H7 (cell line): ENCODE measurements around the gene USP32. TPM values are rescaled to one million over a fixed set of nuclear protein-coding genes. Genes with fewer than 3 reads are reported as not detected.
"Not testable (repeated sequence)": the region's sequence is repeated elsewhere in the genome, so short reads cannot be mapped to it uniquely, and the experiment has no call there.

Experiments
- DNase-seq: peaks from one replicate; pipeline ENCODE4 v3.0.0; 2012
- H3K27me3 ChIP-seq: 2 replicates; pipeline ENCODE4 v1.6.0; 2011; ENCODE audit warnings: mild to moderate bottlenecking, low read length; ENCODE audit not compliant: control insufficient read depth, insufficient read depth
- H3K36me3 ChIP-seq: replicated peaks from 2 replicates; pipeline ENCODE4 v1.5.1; 2011; ENCODE audit warnings: low read length; ENCODE audit not compliant: control insufficient read depth, insufficient read depth
- H3K4me3 ChIP-seq: 2 replicates; pipeline ENCODE4 v1.5.1; 2011; ENCODE audit warnings: low read depth, mild to moderate bottlenecking, control low read depth, low read length, moderate library complexity; ENCODE audit not compliant: insufficient read depth
- total RNA-seq: library from RNA; depleted of rRNA; stranded (reverse); fragments of >200 nt; shearing (Covaris generic); gene quantifications from 2 replicates; pipeline ENCODE4 v1.2.3, GENCODE V29; 2014

USP32 gene
- total RNA-seq, 1 experiment from 2014 or later: 60.2 TPM

- no peak for DNase-seq
- Histone ChIP-seq H3K36me3 (0 out of 2 replicates have a peak, but pooled peaks cover 1% of the 10 kb centered on the region), H3K4me3 (no peak overlapping the region), H3K27me3 (no peaks in the 10 kb centered on the region)
These were observed 66.0 kb downstream of the USP32 start for GRCh38 chr17:60325730-60326524.

GRCh38 chr17:60323754-60324153 is 68.2 kb downstream of the USP32 start:
- H3K36me3 ChIP-seq: 0 out of 2 replicates have a peak, but pooled peaks cover 1% of the 10 kb centered on the region
- no peak for DNase-seq
- no peaks in the 10 kb centered on the region for H3K27me3 ChIP-seq
- H3K4me3 ChIP-seq: no peak overlapping the region

GRCh38 chr17:60322056-60322387 is 69.9 kb downstream of the USP32 start:
- Histone ChIP-seq H3K27me3 (no peaks in the 10 kb centered on the region), H3K36me3 (no peaks in the 10 kb centered on the region), H3K4me3 (no peak overlapping the region)
- no peak for DNase-seq

- Histone ChIP-seq H3K4me3 (no peak overlapping the region), H3K36me3 (no peaks in the 10 kb centered on the region), H3K27me3 (no peaks in the 10 kb centered on the region)
- DNase-seq: no peak
These were observed 70.4 kb downstream of the USP32 start for GRCh38 chr17:60321336-60322055.

GRCh38 chr17:60318830-60319229 is 73.1 kb downstream of the USP32 start:
- H3K4me3 ChIP-seq: no peak overlapping the region
- H3K27me3 ChIP-seq: no peaks in the 10 kb centered on the region
- H3K36me3 ChIP-seq: no peaks in the 10 kb centered on the region
- DNase-seq: no peak

- H3K27me3 ChIP-seq: no peaks in the 10 kb centered on the region
- no peaks in the 10 kb centered on the region for H3K36me3 ChIP-seq
- H3K4me3 ChIP-seq: no peak overlapping the region
- no peak for DNase-seq
These were observed 73.6 kb downstream of the USP32 start for GRCh38 chr17:60318326-60318725.

GRCh38 chr17:60315650-60316049 is 76.3 kb downstream of the USP32 start:
- H3K36me3 ChIP-seq: no peaks in the 10 kb centered on the region
- H3K27me3 ChIP-seq: no peaks in the 10 kb centered on the region
- no peak overlapping the region for H3K4me3 ChIP-seq
- DNase-seq: no peak

GRCh38 chr17:60314900-60315299 is 77.0 kb downstream of the USP32 start:
- not testable (repeated sequence) for H3K4me3 ChIP-seq, H3K36me3 ChIP-seq, DNase-seq, H3K27me3 ChIP-seq

GRCh38 chr17:60314423-60314822 is 77.5 kb downstream of the USP32 start:
- no peak overlapping the region for H3K4me3 ChIP-seq
- DNase-seq: no peak
- H3K36me3 ChIP-seq: no peaks in the 10 kb centered on the region
- H3K27me3 ChIP-seq: no peaks in the 10 kb centered on the region

GRCh38 chr17:60311936-60312335 is 80.0 kb downstream of the USP32 start:
- H3K4me3 ChIP-seq: no peak overlapping the region
- H3K27me3 ChIP-seq: no peaks in the 10 kb centered on the region
- no peak for DNase-seq
- H3K36me3 ChIP-seq: no peaks in the 10 kb centered on the region

- H3K36me3 ChIP-seq: no peaks in the 10 kb centered on the region
- H3K4me3 ChIP-seq: no peak overlapping the region
- DNase-seq: no peak
- no peaks in the 10 kb centered on the region for H3K27me3 ChIP-seq
These were observed 80.7 kb downstream of the USP32 start for GRCh38 chr17:60311186-60311585.

- DNase-seq: no peak
- H3K27me3 ChIP-seq: no peaks in the 10 kb centered on the region
- no peaks in the 10 kb centered on the region for H3K36me3 ChIP-seq
- no peak overlapping the region for H3K4me3 ChIP-seq
These were observed 86.8 kb downstream of the USP32 start for GRCh38 chr17:60305141-60305540.

GRCh38 chr17:60304502-60304901 is 87.4 kb downstream of the USP32 start:
- Histone ChIP-seq H3K27me3 (no peaks in the 10 kb centered on the region), H3K36me3 (no peaks in the 10 kb centered on the region), H3K4me3 (no peak overlapping the region)
- DNase-seq: no peak

- H3K27me3 ChIP-seq: no peaks in the 10 kb centered on the region
- no peak for DNase-seq
- no peak overlapping the region for H3K4me3 ChIP-seq
These were observed 88.4 kb downstream of the USP32 start for GRCh38 chr17:60303406-60304099.

GRCh38 chr17:60301649-60302048 is 90.3 kb downstream of the USP32 start:
- no peak for DNase-seq
- H3K36me3 ChIP-seq: no peaks in the 10 kb centered on the region
- no peak overlapping the region for H3K4me3 ChIP-seq
- no peaks in the 10 kb centered on the region for H3K27me3 ChIP-seq

More at GRCh38 chr17:60303406-60304099, 88.4 kb downstream of the USP32 start:
- H3K36me3 ChIP-seq: no peaks in the 10 kb centered on the region
